Measurements from ENCODE around the gene PWWP2B. TPM values are rescaled to one million over a fixed set of nuclear protein-coding genes. Genes with fewer than 3 reads are reported as not detected.
A peak's percentile ranks its signal among the peaks of the same experiment; 100 is the strongest.
"Not testable (repeated sequence)": the region's sequence is repeated elsewhere in the genome, so short reads cannot be mapped to it uniquely, and the experiment has no call there.

The PWWP2B gene
- total RNA-seq, 1 donor from 2014 or later, result 25.2 TPM

- no peak overlapping the region for H3K4me3 ChIP-seq
- no peaks in the 10 kb centered on the region for H3K36me3 ChIP-seq
- DNase-seq (peak; percentile 48), ATAC-seq (peak in 1 of 2 donors; percentile 38)
- TF ChIP-seq, protein P1, sequence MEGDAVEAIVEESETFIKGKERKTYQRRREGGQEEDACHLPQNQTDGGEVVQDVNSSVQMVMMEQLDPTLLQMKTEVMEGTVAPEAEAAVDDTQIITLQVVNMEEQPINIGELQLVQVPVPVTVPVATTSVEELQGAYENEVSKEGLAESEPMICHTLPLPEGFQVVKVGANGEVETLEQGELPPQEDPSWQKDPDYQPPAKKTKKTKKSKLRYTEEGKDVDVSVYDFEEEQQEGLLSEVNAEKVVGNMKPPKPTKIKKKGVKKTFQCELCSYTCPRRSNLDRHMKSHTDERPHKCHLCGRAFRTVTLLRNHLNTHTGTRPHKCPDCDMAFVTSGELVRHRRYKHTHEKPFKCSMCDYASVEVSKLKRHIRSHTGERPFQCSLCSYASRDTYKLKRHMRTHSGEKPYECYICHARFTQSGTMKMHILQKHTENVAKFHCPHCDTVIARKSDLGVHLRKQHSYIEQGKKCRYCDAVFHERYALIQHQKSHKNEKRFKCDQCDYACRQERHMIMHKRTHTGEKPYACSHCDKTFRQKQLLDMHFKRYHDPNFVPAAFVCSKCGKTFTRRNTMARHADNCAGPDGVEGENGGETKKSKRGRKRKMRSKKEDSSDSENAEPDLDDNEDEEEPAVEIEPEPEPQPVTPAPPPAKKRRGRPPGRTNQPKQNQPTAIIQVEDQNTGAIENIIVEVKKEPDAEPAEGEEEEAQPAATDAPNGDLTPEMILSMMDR (IDR thresholded peaks at IDR 0.05), result no peak
- H3K9me3 ChIP-seq, result no peaks in the 10 kb centered on the region
- peak overlapping the region; percentile 73 for H3K27ac ChIP-seq
- intact Hi-C loops (cut with DNase I), result no loop called here
- H3K4me1 ChIP-seq, result peaks cover 21% of the 10 kb centered on the region
- H3K27me3 ChIP-seq (ENCODE audit: low read depth), result no peaks in the 10 kb centered on the region
These were observed 20.6 kb upstream of the PWWP2B start for GRCh38 chr10:132376394-132376851.

DNA sequence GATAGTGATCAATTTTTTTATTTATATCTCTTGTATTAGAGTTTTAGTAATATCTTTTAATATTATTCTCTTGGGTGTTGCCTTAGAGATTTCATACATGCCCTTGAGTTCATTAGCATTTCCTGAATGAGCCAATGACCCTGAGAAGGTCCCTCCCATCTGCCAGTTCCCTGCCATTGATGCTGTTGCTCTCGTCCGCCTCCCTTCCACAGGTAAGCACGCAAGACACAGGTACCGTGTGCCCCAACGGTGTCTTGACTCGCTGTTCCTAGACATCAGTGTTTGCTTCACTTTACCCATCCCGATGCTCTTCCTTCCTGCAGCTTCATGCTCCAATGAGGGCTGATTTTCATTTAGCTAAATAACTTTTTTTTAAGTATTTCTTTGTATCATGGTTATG lies 19.7 kb upstream of the PWWP2B start:
- Histone ChIP-seq H3K4me3 (no peak overlapping the region), H3K27ac (peak overlapping the region; percentile 73), H3K4me1 (peaks cover 21% of the 10 kb centered on the region), H3K9me3 (no peaks in the 10 kb centered on the region), H3K27me3 (ENCODE audit: low read depth) (no peaks in the 10 kb centered on the region), H3K36me3 (no peaks in the 10 kb centered on the region)
- ATAC-seq, result no peak
- TF ChIP-seq, protein P1 (IDR thresholded peaks at IDR 0.05), result no peak
- no peak for DNase-seq
- intact Hi-C loops (cut with DNase I), result no loop called here

DNA sequence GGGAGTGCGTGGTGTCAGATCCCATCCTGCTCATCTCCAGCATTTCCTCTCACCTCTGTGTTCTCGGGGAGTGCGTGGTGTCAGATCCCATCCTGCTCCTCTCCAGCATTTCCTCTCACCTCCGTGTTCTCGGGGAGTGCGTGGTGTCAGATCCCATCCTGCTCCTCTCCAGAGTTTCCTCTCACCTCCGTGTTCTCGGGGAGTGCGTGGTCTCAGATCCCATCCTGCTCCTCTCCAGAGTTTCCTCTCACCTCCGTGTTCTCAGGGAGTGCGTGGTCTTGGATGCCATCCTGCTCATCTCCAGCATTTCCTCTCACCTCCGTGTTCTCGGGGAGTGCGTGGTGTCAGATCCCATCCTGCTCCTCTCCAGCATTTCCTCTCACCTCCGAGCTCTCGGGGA lies 18.0 kb upstream of the PWWP2B start:
- H3K4me1 ChIP-seq, result peaks cover 21% of the 10 kb centered on the region
- H3K9me3 ChIP-seq; ATAC-seq; H3K36me3 ChIP-seq; H3K27me3 ChIP-seq (ENCODE audit: low read depth); intact Hi-C loops (cut with DNase I); H3K27ac ChIP-seq; H3K4me3 ChIP-seq; DNase-seq: not testable (repeated sequence)

DNA sequence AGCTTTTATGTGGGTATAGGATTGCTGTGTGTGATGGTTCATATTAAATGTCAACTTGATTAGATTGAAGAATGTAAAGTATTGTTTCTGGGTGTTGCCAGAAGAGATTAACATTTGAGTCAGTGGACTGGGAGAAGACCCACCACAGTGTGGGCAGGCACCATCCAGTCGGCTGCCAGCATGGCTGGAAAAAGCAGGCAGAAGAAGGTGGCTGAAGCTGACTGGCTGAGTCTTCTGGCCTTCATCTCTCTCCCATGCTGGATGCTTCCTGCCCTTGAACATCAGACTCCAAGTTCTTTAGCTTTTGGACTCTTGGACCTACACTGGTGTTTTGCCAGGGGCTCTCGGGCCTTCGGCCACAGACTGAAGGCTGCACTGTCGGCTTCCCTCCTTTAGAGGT lies 16.0 kb upstream of the PWWP2B start:
- intact Hi-C loops (cut with DNase I); ATAC-seq; DNase-seq; H3K9me3 ChIP-seq; H3K27me3 ChIP-seq (ENCODE audit: low read depth); H3K4me3 ChIP-seq; H3K27ac ChIP-seq; H3K36me3 ChIP-seq: not testable (repeated sequence)
- H3K4me1 ChIP-seq, result peaks cover 10% of the 10 kb centered on the region

DNA sequence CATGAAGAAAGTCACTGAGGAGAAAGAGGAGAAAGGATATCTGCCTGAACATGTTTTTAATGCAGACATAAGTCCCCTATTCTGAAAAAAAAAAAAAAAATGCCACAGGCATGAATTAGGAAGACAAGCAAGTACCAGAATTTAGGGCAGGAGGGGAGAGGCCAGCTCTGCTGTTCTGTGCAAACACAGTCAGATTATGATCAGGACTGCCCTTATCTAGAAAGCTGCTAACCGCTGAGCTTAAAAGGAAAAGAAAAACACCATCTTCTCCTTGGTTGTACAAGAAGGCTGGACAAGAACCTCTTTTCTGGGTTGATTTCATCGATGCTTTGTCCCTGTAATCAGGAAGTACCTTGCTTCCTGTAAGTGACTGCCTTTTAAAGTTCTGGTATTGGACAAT lies 15.3 kb upstream of the PWWP2B start:
- H3K9me3 ChIP-seq, result no peaks in the 10 kb centered on the region
- intact Hi-C loops (cut with DNase I), result no loop called here
- no peak overlapping the region for H3K4me3 ChIP-seq
- no peak for DNase-seq
- no peaks in the 10 kb centered on the region for H3K36me3 ChIP-seq
- H3K27ac ChIP-seq, result no peak overlapping the region
- H3K4me1 ChIP-seq, result peaks cover 3% of the 10 kb centered on the region
- H3K27me3 ChIP-seq (ENCODE audit: low read depth), result no peaks in the 10 kb centered on the region
- TF ChIP-seq, protein P1 (IDR thresholded peaks at IDR 0.05), result no peak
- no peak for ATAC-seq

- Histone ChIP-seq H3K27ac (no peak overlapping the region), H3K36me3 (no peaks in the 10 kb centered on the region), H3K9me3 (no peaks in the 10 kb centered on the region), H3K4me1 (no peaks in the 10 kb centered on the region), H3K4me3 (no peak overlapping the region), H3K27me3 (ENCODE audit: low read depth) (no peaks in the 10 kb centered on the region)
- TF ChIP-seq, protein P1 (IDR thresholded peaks at IDR 0.05), result no peak
- ATAC-seq (no peak), DNase-seq (no peak)
- intact Hi-C loops (cut with DNase I), result no loop called here
These were observed 14.6 kb upstream of the PWWP2B start for GRCh38 chr10:132382231-132382922.
